GM20431 (cell line): ENCODE results near the gene FAM25A.

ENCODE experiments used
- in situ Hi-C: fragments of 300-500 bp; cut with MseI, MboI; formaldehyde crosslinking; loops from one replicate; pipeline ENCODE4 v1.15.0; 2020; ENCODE audit warnings: low sequenced_read_pairs; ENCODE audit not compliant: unreplicated experiment

FAM25A gene

GRCh38 chr10:87058171-87058570 lies 38.1 kb downstream of the FAM25A start:
- in situ Hi-C loops: no loop called here

- in situ Hi-C loops: no loop called here
Measured at GRCh38 chr10:87059401-87059800, 39.3 kb downstream of the FAM25A start.

- in situ Hi-C loops: no loop called here
Measured at GRCh38 chr10:87060280-87060928, 40.3 kb downstream of the FAM25A start.

GRCh38 chr10:87064651-87065050 lies 44.6 kb downstream of the FAM25A start:
- in situ Hi-C loops: no loop called here

- in situ Hi-C loops: no loop called here
Measured at GRCh38 chr10:87066178-87066577, 46.1 kb downstream of the FAM25A start.

GRCh38 chr10:87066865-87067264 lies 46.8 kb downstream of the FAM25A start:
- in situ Hi-C loops: no loop called here

- in situ Hi-C loops: no loop called here
Measured at GRCh38 chr10:87068281-87068680, 48.2 kb downstream of the FAM25A start.

- in situ Hi-C loops: no loop called here
Measured at GRCh38 chr10:87072449-87072848, 52.4 kb downstream of the FAM25A start.
